ENCODE measurements around the gene KLHL14.

The KLHL14 gene

GRCh38 chr18:32712860-32713259, 60.0 kb downstream of the KLHL14 start:
- TF ChIP-seq CTCF (IDR thresholded peaks at IDR 0.05) = no peak

- no peak for TF ChIP-seq CTCF (IDR thresholded peaks at IDR 0.05)
Measured at GRCh38 chr18:32711862-32712261, 61.0 kb downstream of the KLHL14 start.

- no peak for TF ChIP-seq CTCF (IDR thresholded peaks at IDR 0.05)
Measured at GRCh38 chr18:32707586-32707985, 65.2 kb downstream of the KLHL14 start.

- TF ChIP-seq CTCF (IDR thresholded peaks at IDR 0.05) = no peak
Measured at GRCh38 chr18:32707147-32707546, 65.7 kb downstream of the KLHL14 start.

GRCh38 chr18:32701313-32701712, 71.5 kb downstream of the KLHL14 start:
- no peak for TF ChIP-seq CTCF (IDR thresholded peaks at IDR 0.05)

- TF ChIP-seq CTCF (IDR thresholded peaks at IDR 0.05) = no peak
Measured at GRCh38 chr18:32698153-32698552, 74.7 kb downstream of the KLHL14 start.

GRCh38 chr18:32696376-32696775, 76.4 kb downstream of the KLHL14 start:
- TF ChIP-seq CTCF (IDR thresholded peaks at IDR 0.05) = no peak

- no peak for TF ChIP-seq CTCF (IDR thresholded peaks at IDR 0.05)
Measured at GRCh38 chr18:32695534-32695933, 77.3 kb downstream of the KLHL14 start.

Data from LNCAP (cell line).